Mucosa of descending colon (tissue), 3 donors: ENCODE results near the gene PHF14. TPM values are rescaled to one million over a fixed set of nuclear protein-coding genes. Genes with fewer than 3 reads are reported as not detected.

Experiments
- ATAC-seq: fragments of 200-7000 bp; cut with Tn5 transposase; one replicate; pipeline ENCODE4 v1.9.1; 2020; ENCODE audit warnings: mild to moderate bottlenecking, moderate library complexity
- DNase-seq, 3 donors: peaks; one replicate each; pipeline ENCODE4 v3.0.0-alpha.2; 2020
- H3K36me3 ChIP-seq: fragments of 200-600 bp; one replicate; pipeline ENCODE4 v1.8.0; 2021; ENCODE audit warnings: low read depth, mild to moderate bottlenecking
- H3K4me1 ChIP-seq: fragments of 200-600 bp; one replicate; pipeline ENCODE4 v1.8.0; 2021; ENCODE audit warnings: low read depth, mild to moderate bottlenecking
- H3K4me3 ChIP-seq: fragments of 200-600 bp; one replicate; pipeline ENCODE4 v1.8.0; 2021; ENCODE audit warnings: mild to moderate bottlenecking
- H3K9me3 ChIP-seq: fragments of 200-600 bp; one replicate; pipeline ENCODE4 v1.8.0; 2021; ENCODE audit warnings: mild to moderate bottlenecking
- CTCF ChIP-seq: fragments of 200-600 bp; IDR thresholded peaks from one replicate; pipeline ENCODE4 v1.8.0; 2022; ENCODE audit warnings: antibody characterized with exemption, mild to moderate bottlenecking
- intact Hi-C, 2 donors: fragments of 100-400 bp; cut with DNase I in 1 of 2; cut with micrococcal nuclease in 1 of 2; formaldehyde crosslinking; loops; one replicate each; pipeline versions ENCODE4 v1.11.0 to v1.11.1; 2022; cut with DNase I, micrococcal nuclease
- total RNA-seq, 3 donors: library from RNA; stranded (reverse); fragmentation: NEBNext Ultra II Directional in 2 of 3; extraction: Animal tissue kit (Norgen Biotek cat#: 25700) in 2 of 3; gene quantifications; one replicate each; pipeline versions ENCODE4 v1.2.1 to v1.2.4, GENCODE V29; 2021 to 2023
- donor health status: DM: no; HTN: no; CAD: no; lungs with moderate emphysema.
- donor health status: DM: no; HTN: no; CAD: no.
- donor health status: DM: no; HTN: yes; CAD: no.

The PHF14 gene
- total RNA-seq, 3 donors from 2014 or later: 30.8 to 31.9 (median 31.7) TPM

- TF ChIP-seq CTCF: no peak
- no peak for DNase-seq
- H3K36me3 ChIP-seq: no peaks in the 10 kb centered on the region
- intact Hi-C loops: no loop called here
- H3K9me3 ChIP-seq: no peaks in the 10 kb centered on the region
- no peak overlapping the region for H3K4me3 ChIP-seq
- no peaks in the 10 kb centered on the region for H3K4me1 ChIP-seq
- no peak for ATAC-seq
Measured at GRCh38 chr7:11006291-11006690, 32.6 kb downstream of the PHF14 start.

- intact Hi-C loops: no loop called here
- TF ChIP-seq CTCF: no peak
- no peak for ATAC-seq
- Histone ChIP-seq H3K4me1 (no peaks in the 10 kb centered on the region), H3K36me3 (no peaks in the 10 kb centered on the region), H3K9me3 (no peaks in the 10 kb centered on the region), H3K4me3 (no peak overlapping the region)
- no peak for DNase-seq
Measured at GRCh38 chr7:11009631-11010030, 36.0 kb downstream of the PHF14 start.

- no peaks in the 10 kb centered on the region for H3K9me3 ChIP-seq
- intact Hi-C loops: no loop called here
- ATAC-seq: no peak
- TF ChIP-seq CTCF: no peak
- no peak for DNase-seq
- no peaks in the 10 kb centered on the region for H3K4me1 ChIP-seq
- H3K4me3 ChIP-seq: no peak overlapping the region
- no peaks in the 10 kb centered on the region for H3K36me3 ChIP-seq
Measured at GRCh38 chr7:11021468-11021867, 47.8 kb downstream of the PHF14 start.

- intact Hi-C loops: no loop called here
- H3K4me1 ChIP-seq: no peaks in the 10 kb centered on the region
- H3K36me3 ChIP-seq: no peaks in the 10 kb centered on the region
- no peak for TF ChIP-seq CTCF
- H3K4me3 ChIP-seq: no peak overlapping the region
- DNase-seq (no peak), ATAC-seq (no peak)
- H3K9me3 ChIP-seq: no peaks in the 10 kb centered on the region
Measured at GRCh38 chr7:11026452-11027359, 53.0 kb downstream of the PHF14 start.

GRCh38 chr7:11035661-11036060, 62.0 kb downstream of the PHF14 start:
- no peaks in the 10 kb centered on the region for H3K36me3 ChIP-seq
- no peaks in the 10 kb centered on the region for H3K9me3 ChIP-seq
- intact Hi-C loops: no loop called here
- ATAC-seq (no peak), DNase-seq (no peak)
- no peak overlapping the region for H3K4me3 ChIP-seq
- TF ChIP-seq CTCF: no peak
- no peaks in the 10 kb centered on the region for H3K4me1 ChIP-seq
